Hematopoietic multipotent progenitor cell treated with erythropoietin and hydrocortisone succinate and interleukin-3 and kit ligand, for 17 days (in vitro differentiated cells): Measurements from ENCODE around the gene RAPGEF3.

Experiments used
- DNase-seq: peaks from one replicate; pipeline ENCODE4 v3.0.0-alpha.2; 2015; ENCODE audit warnings: low spot score

RAPGEF3 gene

GRCh38 chr12:47790676-47791350, 32.1 kb upstream of the RAPGEF3 start:
- no peak for DNase-seq

DNA sequence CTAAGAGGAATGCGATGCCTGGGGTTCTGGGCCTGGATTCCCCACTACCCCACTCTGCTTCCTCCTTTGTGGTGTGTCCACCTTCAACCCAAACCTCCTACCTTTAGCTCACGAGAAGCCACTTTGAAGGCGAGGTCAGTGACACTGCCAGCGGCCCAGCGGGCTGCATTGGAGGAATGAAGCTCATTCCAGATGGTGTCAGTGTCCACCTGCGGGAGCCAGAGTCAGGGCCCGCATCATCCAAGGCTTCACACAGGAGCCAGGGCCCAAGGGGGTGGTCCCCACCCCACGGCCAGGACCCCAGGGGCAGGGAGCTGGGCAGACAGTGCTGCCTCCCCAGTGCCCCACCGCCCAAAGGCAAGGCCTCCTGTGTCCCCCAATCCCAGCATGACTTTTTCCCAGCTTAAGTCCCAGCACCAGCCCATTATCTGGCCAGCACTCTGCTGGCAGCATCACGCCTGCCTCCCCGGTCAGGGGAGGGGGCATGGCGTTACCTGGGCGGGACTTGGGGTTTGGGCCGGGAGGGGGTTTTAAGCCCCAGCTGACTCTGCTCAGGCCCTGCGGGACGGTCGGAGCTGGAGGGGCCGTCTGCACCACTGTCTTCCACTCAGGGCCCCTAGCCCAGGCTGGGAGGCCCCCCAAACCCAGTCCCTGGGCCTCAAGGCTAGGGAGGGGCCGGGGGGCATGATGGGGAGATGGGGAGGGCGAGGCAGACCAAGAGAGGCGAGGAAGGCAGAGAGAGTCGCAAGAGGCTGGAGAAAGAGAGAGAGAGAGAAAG, 31.2 kb upstream of the RAPGEF3 start:
- no peak for DNase-seq

GRCh38 chr12:47789141-47789540, 30.5 kb upstream of the RAPGEF3 start:
- no peak for DNase-seq

DNA sequence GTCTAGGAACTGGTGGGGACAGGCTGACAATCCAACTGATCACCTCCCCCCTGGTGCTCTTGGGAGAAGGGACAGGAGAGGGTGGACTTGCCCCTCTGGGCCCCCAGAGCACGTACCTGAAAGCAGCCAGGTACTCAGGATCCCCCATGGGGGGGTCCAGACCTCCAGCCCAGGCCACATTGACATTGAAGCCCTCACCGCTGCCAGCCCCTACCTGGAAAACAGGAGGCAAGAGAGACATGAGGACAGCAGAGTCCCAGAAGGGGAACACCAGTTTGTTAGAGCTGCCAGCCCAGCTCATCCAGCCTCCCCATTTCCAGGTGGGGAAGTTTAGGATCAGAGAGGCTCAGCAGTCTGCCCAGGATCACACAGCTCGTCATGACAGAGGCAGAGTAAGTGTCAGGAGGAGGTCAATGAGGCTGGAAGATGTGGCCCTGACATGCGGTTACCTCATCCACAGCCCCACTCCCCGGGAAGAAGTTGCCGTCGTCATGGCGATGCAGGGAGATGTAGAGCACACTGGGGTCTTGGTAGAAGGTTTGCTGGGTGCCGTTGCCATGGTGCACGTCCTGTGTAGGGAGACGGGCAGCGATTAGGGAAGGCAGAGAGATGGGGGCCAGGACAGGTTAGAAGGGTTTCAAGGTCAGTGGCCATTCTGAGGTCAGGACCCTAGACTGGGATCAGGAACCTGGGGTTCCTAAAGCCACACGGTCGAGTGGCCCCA, 29.1 kb upstream of the RAPGEF3 start:
- no peak for DNase-seq

GRCh38 chr12:47786662-47787280, 28.1 kb upstream of the RAPGEF3 start:
- DNase-seq, result no peak

DNA sequence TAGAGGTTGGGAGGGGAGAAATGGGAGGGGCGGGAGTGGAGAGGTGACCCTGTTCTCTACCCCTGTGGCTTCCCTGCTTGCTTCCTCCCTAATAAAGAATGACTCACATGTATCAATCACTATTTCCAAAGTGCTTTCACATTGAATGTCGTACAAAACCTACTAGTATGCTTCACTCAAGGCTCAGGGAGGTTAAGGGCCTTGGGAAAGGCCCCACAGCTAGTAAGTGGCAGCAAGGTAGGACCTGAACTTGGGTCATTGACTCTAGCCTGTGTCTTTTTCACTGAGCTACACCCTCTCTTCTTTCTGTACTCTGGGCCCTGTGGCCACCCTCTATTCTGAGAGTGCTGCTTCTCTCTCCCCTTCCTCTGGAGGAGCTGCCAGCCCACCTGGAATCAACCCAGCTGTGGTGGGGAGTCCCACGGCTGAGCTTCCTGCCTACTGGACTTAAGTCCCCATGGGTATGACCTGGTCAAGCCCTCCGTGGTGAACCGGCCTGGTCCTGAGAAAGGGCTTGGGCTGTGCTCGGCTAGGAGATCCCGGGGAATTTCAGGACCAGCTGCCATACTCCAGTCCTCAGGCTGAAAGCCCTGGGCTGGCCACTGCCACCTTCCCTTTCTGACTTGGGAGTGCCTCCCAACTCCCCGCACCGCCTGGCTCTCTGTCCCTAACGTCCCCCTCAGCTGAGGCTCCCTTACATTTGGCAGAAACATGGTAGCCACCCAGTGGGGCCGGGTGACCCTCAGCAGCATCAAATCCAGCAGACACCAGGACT, 27.4 kb upstream of the RAPGEF3 start:
- DNase-seq, result no peak

GRCh38 chr12:47785036-47785886, 26.6 kb upstream of the RAPGEF3 start:
- no peak for DNase-seq

DNA sequence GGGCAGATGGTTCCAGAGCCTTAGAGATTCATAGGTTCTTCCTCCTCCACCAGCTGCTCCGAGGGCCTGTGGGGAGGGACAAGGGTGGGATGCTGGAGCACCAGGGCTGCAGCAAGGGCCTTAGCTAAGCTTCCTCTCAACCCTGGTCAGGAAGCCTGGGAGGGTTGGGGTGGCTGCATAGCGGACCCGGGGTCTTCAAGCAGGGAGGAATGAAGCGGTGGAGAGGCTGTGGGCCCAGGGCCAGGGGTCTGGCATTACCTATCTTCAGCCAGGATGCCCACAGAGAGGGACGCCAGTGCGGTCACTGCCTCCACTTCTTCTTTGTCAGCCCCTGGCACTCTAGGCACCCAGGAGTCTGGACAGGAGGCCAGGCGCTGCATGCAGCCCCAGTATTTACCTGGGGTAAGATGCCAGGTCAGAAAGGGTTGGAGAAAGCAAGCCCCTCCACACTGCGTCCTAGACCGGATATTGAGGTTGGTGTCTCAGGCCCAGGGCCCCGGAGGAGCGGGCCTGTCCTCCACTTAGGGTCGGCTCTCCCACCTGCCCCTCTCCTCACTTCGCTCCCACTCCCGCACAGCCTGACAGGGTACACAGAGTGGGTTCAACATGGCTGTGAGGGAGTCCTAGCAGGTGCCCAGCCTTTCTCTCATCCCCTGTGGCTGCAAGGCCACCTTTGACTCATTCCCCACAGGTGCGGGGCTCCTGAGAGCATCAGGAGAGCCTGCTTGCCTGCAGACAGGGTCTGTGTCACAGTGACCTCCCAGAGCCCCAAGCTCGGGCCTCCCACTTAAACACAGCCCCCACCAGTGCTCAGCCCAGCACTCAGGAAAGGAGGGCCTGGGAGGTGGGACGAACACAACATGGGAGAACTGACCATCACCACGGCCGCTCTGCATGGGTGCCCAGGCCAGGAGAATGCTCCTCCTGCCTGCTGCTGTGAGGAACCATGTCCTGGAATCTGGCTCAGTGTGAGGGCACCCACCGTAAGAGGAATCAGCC, 25.4 kb upstream of the RAPGEF3 start:
- DNase-seq, result no peak

DNA sequence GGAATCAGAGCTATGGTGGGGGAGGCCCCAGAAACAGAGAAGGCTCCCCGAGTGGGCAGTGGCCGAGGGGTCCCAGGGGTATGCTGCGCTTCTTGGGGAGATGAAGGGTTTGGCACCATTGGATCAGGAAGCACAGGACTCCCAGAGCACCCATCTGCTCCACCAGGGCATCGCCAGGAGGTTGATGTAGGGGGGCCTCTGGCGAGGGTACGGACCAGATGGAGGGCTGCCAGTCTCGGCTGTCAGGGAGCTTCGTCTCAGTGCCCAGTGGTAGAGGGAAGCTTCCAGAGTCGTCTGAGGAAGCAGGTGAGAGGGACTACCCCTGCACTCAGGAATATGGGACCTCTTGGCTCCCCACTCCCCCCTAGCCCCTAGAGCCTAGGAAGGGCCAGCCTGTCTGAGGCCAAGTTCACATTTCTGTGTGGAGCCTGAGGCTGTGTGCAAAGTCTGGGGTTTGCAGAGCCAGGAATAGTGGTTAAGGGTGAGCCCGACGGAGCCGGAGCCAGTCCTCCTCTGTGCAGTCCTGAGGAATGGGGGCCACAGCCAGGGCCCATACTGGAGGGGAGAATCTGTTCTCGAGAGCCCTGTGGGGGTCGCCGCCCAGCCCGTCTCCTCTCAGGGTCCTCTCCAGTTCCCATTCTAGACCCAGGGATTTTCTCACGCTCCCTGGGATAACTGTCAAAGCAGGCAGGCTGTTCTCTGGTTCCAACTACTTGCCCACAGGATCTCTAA, 24.5 kb upstream of the RAPGEF3 start:
- no peak for DNase-seq

DNA sequence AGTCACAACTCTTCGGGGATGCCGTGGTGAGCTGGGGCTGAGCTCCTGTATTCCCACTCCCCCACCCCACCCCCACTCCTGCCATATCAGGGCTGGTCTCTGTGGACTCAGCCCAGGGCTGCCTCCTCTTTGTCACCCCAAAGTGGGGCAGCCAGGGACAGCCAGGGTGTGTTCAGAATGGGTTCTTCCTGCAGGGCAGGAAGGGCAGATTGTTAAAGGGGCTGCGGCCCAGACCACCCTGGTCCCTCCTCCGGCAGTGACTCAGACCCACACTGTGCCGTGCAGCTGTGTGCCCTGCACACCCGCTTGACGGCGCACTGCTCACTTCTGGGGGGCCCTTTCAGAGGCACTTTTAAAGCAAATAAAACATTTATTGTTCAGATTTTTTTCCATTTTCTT, 23.7 kb upstream of the RAPGEF3 start:
- DNase-seq, result no peak

- no peak for DNase-seq
Observed at GRCh38 chr12:47781479-47782371, 23.0 kb upstream of the RAPGEF3 start.

DNA sequence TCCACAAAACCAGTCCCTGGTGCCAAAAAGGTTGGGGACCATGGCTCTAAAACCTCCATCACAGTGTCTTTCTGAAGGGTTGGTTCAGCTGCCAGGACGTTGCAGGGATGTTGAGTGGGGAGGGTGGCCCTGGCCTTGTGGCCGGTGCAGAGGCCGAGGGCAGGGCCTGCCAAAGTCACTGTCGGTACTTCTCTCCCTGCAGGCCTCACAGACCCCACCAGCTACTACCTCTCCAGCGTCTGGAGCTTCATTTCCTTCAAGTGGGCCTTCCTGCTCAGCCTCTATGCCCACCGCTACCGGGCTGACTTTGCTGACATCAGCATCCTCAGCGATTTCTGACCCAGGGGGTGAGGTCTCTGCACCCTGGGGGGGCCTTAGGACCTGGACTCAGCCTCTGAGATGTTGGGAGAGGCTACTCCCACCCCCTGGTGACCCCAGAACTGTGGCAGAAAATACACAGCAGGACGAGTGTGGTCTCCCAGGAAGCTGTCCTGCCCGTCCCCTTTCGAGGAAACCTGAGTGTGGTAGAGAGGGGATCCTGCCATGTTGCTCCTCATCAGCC, 21.3 kb upstream of the RAPGEF3 start:
- no peak for DNase-seq

DNA sequence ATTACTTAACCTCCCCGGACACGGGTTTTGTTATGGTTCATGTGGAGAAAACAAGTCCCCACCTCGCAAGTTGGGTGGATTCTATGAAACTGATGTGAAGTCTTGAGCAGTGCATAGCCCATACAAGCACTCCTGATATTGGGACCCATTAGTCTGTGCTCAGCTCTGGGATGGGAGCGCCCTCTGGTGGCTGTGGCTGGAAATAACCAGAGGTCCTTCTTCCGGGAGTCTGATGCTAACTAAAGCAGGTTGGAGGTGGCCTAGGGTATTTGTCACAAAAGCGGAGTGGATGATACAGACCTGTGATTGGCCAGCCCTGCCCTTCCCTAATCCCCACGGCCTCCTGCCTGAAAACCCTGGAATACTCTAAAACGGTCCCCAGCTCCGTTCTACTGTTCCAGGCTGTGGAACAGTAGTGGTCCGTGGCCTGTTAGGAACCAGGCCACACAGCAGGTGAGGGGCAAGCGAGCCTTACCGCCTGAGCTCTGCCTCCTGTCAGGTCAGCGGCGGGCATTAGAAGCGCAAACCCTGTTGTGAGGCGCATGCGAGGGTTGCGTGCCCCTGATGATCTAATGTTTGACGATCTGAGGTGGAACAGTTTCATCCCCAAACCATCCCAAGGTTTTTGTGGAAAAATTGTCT, 20.7 kb upstream of the RAPGEF3 start:
- peak; percentile 94 for DNase-seq

DNA sequence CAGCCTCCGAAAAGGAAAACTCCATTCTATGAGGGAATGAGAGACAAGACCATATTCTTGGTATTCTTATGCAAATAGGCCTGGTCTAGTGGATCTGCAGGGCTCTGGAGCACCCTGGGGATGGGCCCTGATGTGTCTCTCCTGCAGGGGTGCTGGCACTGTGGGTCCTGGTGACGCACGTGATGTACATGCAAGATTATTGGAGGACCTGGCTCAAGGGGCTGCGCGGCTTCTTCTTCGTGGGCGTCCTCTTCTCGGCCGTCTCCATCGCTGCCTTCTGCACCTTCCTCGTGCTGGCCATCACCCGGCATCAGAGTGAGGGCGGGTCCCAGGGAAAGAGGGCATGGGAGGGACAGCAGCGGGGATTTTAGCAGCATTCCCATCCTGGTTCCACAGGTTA, 20.2 kb upstream of the RAPGEF3 start:
- DNase-seq, result no peak

GRCh38 chr12:47777741-47778558, 19.3 kb upstream of the RAPGEF3 start:
- DNase-seq, result peak; percentile 48

DNA sequence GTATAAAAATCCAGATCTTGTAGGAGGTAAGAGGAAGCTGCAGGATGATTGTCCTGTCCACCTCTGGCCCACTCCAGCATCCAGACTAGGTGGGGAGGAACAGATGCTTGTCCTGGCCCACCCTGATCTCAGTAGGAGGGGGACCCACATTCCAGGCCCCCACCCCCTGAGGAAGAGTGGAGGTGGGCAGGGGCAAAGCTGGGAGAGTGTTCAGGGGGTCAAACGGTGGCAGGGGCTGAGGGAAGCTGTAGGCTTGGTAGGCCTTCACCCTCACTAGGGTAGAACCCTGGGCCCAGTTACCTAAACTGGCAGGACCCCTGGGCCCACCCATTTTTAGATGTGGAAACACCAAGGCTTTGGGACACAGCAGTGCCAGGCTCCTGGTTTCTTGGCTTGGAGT, 18.5 kb upstream of the RAPGEF3 start:
- DNase-seq, result no peak
